ENCODE measurements around the gene ARHGEF12. TPM values are rescaled to one million over a fixed set of nuclear protein-coding genes. Genes with fewer than 3 reads are reported as not detected.

The ARHGEF12 gene
- total and polyA plus RNA-seq, 2 donors (not counting 1 experiment from before 2014, with no cell fraction given), result 2.0 to 21.6 TPM

DNA sequence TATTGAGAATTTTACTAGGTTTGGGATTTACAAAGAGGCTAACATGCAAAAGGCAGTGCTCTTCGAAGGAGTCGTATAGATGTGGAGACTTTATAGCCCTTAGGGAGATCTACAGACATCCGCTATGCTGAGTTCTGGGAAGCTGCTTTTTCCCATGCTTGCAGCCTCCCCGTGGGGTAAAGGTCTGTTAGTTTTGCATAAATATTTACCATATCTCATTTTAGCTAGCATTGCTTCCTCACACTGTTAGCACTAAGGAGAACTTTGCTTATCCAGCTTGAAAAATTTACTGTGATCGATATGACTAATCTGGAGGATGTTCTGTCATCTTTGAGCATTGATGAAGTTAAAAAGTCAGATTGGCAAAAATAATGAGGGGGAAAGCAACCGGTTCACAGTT is 18.6 kb downstream of the ARHGEF12 start:
- H3K4me3 Mint-ChIP-seq, result no peak overlapping the region
- Histone ChIP-seq H3K27me3 (replicated peaks in 1 of 4; ENCODE audit: control extremely low read depth in 1 of 4, control insufficient read depth in 3 of 4, insufficient read depth in 4 of 4, low read length in 3 of 4) (peaks cover 0 to 41% (median 29%) of the 10 kb centered on the region in 4 experiments), H3K79me2 (ENCODE audit: control insufficient read depth, insufficient read depth, low read length) (peaks cover 58% of the 10 kb centered on the region), H3K4me1 (ENCODE audit: control insufficient read depth in 2 of 2, insufficient read depth in 2 of 2, low read length in 2 of 2) (no peaks in the 10 kb centered on the region), H3K4me3 (ENCODE audit: control extremely low read depth in 1 of 5, extremely low read depth in 1 of 5, insufficient read depth in 1 of 5, low read depth in 2 of 5, low read length in 4 of 5) (no peak overlapping the region), H4K20me1 (ENCODE audit: control insufficient read depth, insufficient read depth, low read length, poor library complexity, severe bottlenecking) (peaks cover 75% of the 10 kb centered on the region), H3K9me3 (ENCODE audit: control extremely low read depth in 1 of 3, control insufficient read depth in 2 of 3, insufficient read depth in 1 of 3, low read length in 2 of 3) (no peaks in the 10 kb centered on the region), H3K36me3 (replicated peaks in 1 of 2; ENCODE audit: control extremely low read depth in 1 of 2, control insufficient read depth in 1 of 2, extremely low read depth in 1 of 2, insufficient read depth in 2 of 2, low read length in 1 of 2) (peaks cover 0 to 3% of the 10 kb centered on the region in 2 experiments), H2AFZ (ENCODE audit: insufficient read depth, low read depth, low read length, poor library complexity, severe bottlenecking) (no peak overlapping the region), H3K27ac (ENCODE audit: low read length in 2 of 2) (no peak overlapping the region), H3K9ac (ENCODE audit: low read length) (no peak overlapping the region), H3K4me2 (replicated peaks; ENCODE audit: low read depth, low read length, poor library complexity, severe bottlenecking) (no peak overlapping the region)
- no peaks in the 10 kb centered on the region for H3K4me1 Mint-ChIP-seq
- CTCF ChIA-PET, result interaction anchor here (1.4 kb wide), 1 partner anchor 20 kb away, joined by 4 read pairs; no protein-coding TSS in a partner anchor
- no peak for DNase-seq
- 83% methylated on average over 1 of the region's 6 CpGs for WGBS (ENCODE audit: insufficient coverage)
- POLR2A ChIA-PET, result no interaction called here
- intact Hi-C loops (cut with micrococcal nuclease), result no loop called here
- H3K9me3 Mint-ChIP-seq (ENCODE audit: insufficient read depth), result no peaks in the 10 kb centered on the region
- TF ChIP-seq EZH2 (IDR thresholded peaks at IDR 0.05; ENCODE audit: borderline replicate concordance, insufficient read depth, low read depth, low read length, poor library complexity, severe bottlenecking), result no peak
- TF ChIP-seq, protein P1, sequence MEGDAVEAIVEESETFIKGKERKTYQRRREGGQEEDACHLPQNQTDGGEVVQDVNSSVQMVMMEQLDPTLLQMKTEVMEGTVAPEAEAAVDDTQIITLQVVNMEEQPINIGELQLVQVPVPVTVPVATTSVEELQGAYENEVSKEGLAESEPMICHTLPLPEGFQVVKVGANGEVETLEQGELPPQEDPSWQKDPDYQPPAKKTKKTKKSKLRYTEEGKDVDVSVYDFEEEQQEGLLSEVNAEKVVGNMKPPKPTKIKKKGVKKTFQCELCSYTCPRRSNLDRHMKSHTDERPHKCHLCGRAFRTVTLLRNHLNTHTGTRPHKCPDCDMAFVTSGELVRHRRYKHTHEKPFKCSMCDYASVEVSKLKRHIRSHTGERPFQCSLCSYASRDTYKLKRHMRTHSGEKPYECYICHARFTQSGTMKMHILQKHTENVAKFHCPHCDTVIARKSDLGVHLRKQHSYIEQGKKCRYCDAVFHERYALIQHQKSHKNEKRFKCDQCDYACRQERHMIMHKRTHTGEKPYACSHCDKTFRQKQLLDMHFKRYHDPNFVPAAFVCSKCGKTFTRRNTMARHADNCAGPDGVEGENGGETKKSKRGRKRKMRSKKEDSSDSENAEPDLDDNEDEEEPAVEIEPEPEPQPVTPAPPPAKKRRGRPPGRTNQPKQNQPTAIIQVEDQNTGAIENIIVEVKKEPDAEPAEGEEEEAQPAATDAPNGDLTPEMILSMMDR (IDR thresholded peaks at IDR 0.05), result no peak
- H3K27ac Mint-ChIP-seq, result no peak overlapping the region
- ATAC-seq (ENCODE audit: low read depth), result no peak
- peaks cover 42% of the 10 kb centered on the region for H3K27me3 Mint-ChIP-seq

DNA sequence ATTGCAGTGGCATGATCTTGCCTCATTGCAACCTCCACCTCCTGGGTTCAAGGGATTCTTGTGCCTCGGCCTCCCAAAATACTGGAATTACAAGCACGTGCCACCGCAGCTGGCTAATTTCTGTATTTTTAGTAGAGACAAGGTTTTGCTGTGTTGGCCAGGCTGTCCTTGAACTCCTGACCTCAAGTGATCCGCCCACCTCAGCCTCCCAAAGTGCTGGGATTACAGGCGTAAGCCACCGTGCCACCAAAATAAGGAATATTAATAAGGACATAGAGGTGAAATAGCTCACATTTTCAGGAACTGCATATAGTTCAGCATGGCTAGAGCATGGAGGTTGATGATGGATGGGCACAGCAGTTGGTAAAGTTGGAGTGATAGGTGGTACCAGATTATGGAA is 21.4 kb downstream of the ARHGEF12 start:
- Histone ChIP-seq H4K20me1 (ENCODE audit: control insufficient read depth, insufficient read depth, low read length, poor library complexity, severe bottlenecking) (peaks cover 58% of the 10 kb centered on the region), H3K27ac (ENCODE audit: low read length in 2 of 2) (no peak overlapping the region), H3K4me1 (ENCODE audit: control insufficient read depth in 2 of 2, insufficient read depth in 2 of 2, low read length in 2 of 2) (no peaks in the 10 kb centered on the region), H3K4me2 (replicated peaks; ENCODE audit: low read depth, low read length, poor library complexity, severe bottlenecking) (no peak overlapping the region), H3K9me3 (ENCODE audit: control extremely low read depth in 1 of 3, control insufficient read depth in 2 of 3, insufficient read depth in 1 of 3, low read length in 2 of 3) (no peaks in the 10 kb centered on the region), H3K9ac (ENCODE audit: low read length) (no peak overlapping the region), H3K79me2 (ENCODE audit: control insufficient read depth, insufficient read depth, low read length) (peaks cover 48% of the 10 kb centered on the region), H3K4me3 (ENCODE audit: control extremely low read depth in 1 of 5, extremely low read depth in 1 of 5, insufficient read depth in 1 of 5, low read depth in 2 of 5, low read length in 4 of 5) (no peak overlapping the region), H3K36me3 (replicated peaks in 1 of 2; ENCODE audit: control extremely low read depth in 1 of 2, control insufficient read depth in 1 of 2, extremely low read depth in 1 of 2, insufficient read depth in 2 of 2, low read length in 1 of 2) (peaks cover 0 to 3% of the 10 kb centered on the region in 2 experiments), H3K27me3 (replicated peaks in 1 of 4; ENCODE audit: control extremely low read depth in 1 of 4, control insufficient read depth in 3 of 4, insufficient read depth in 4 of 4, low read length in 3 of 4) (peaks cover 0 to 27% (median 25%) of the 10 kb centered on the region in 4 experiments), H2AFZ (ENCODE audit: insufficient read depth, low read depth, low read length, poor library complexity, severe bottlenecking) (no peak overlapping the region)
- ATAC-seq (ENCODE audit: low read depth), result no peak
- no peak for DNase-seq
- Mint-ChIP-seq H3K9me3 (ENCODE audit: insufficient read depth) (no peaks in the 10 kb centered on the region), H3K27me3 (peaks cover 23% of the 10 kb centered on the region), H3K4me1 (no peaks in the 10 kb centered on the region), H3K27ac (no peak overlapping the region), H3K4me3 (no peak overlapping the region)
- TF ChIP-seq EZH2 (IDR thresholded peaks at IDR 0.05; ENCODE audit: borderline replicate concordance, insufficient read depth, low read depth, low read length, poor library complexity, severe bottlenecking), result no peak
- ChIA-PET POLR2A (no interaction called here), CTCF (no interaction called here)
- intact Hi-C loops (cut with micrococcal nuclease), result no loop called here
- 100% methylated on average over 3 of the region's 6 CpGs for WGBS (ENCODE audit: insufficient coverage)
